WTC11 (cell line): ENCODE data around the gene FADD. TPM values are rescaled to one million over a fixed set of nuclear protein-coding genes. Genes with fewer than 3 reads are reported as not detected.

Experiments used
- ATAC-seq: fragments of 200-7000 bp; cut with Tn5 transposase; 2 replicates; pipeline ENCODE4 v1.10.0; 2021; ENCODE audit warnings: mild to moderate bottlenecking, moderate library complexity
- CTCF ChIA-PET: fragments of 300-600 bp; sonication (Branson Sonifier 250); formaldehyde crosslinking; loops from one replicate; lab custom pipeline; 2021; ENCODE audit warnings: antibody characterized with exemption; lab: Charles Lee
- POLR2A ChIA-PET: fragments of 350-600 bp; sonication (Branson Sonifier 250); formaldehyde crosslinking; loops from one replicate; lab custom pipeline; 2021; ENCODE audit warnings: antibody characterized with exemption; lab: Charles Lee
- DNase-seq: peaks from one replicate; pipeline ENCODE4 v3.0.0; 2021; ENCODE audit warnings: low spot score
- H3K27ac Mint-ChIP-seq: 2 replicates; pipeline ENCODE4 v1.8.0; 2021; ENCODE audit warnings: mixed read lengths
- H3K27me3 Mint-ChIP-seq: 2 replicates; pipeline ENCODE4 v1.8.0; 2021; ENCODE audit warnings: low read depth, mild to moderate bottlenecking, moderate library complexity, mixed read lengths
- H3K36me3 Mint-ChIP-seq: 2 replicates; pipeline ENCODE4 v1.8.0; 2021; ENCODE audit warnings: mixed read lengths
- H3K4me1 Mint-ChIP-seq: 2 replicates; pipeline ENCODE4 v1.8.0; 2022; ENCODE audit warnings: mixed read lengths
- H3K4me3 Mint-ChIP-seq: 2 replicates; pipeline ENCODE4 v1.8.0; 2021; ENCODE audit warnings: mild to moderate bottlenecking, moderate library complexity, mixed read lengths
- H3K9me3 Mint-ChIP-seq: 2 replicates; pipeline ENCODE4 v1.8.0; 2021; ENCODE audit warnings: mixed read lengths
- ATF1 ChIP-seq: sonication (generic); formaldehyde crosslinking; IDR thresholded peaks from 2 replicates; pipeline ENCODE4 v1.8.1; 2023; ENCODE audit warnings: mild to moderate bottlenecking, moderate library complexity, missing genetic modification reagents
- CREM ChIP-seq: sonication (generic); formaldehyde crosslinking; IDR thresholded peaks from 2 replicates; pipeline ENCODE4 v1.8.1; 2022; ENCODE audit warnings: mild to moderate bottlenecking, missing genetic modification reagents, moderate library complexity
- FOXP1 ChIP-seq: sonication (generic); formaldehyde crosslinking; IDR thresholded peaks from 2 replicates; pipeline ENCODE4 v1.8.0; 2022; ENCODE audit warnings: missing genetic modification reagents, mild to moderate bottlenecking, moderate library complexity, borderline replicate concordance
- GRHL2 ChIP-seq: fragments of 250-450 bp; sonication (Bioruptor Pico); IDR thresholded peaks from 2 replicates; pipeline ENCODE4 v1.8.0; 2022; ENCODE audit warnings: mild to moderate bottlenecking, moderate library complexity; ENCODE audit not compliant: insufficient replicate concordance, severe bottlenecking
- NFE2L1 ChIP-seq: sonication (generic); formaldehyde crosslinking; IDR thresholded peaks from 2 replicates; pipeline ENCODE4 v1.8.1; 2023; ENCODE audit warnings: missing genetic modification reagents
- NFYB ChIP-seq: sonication (generic); formaldehyde crosslinking; conservative IDR thresholded peaks from 2 replicates; pipeline ENCODE4 v1.8.0; 2022; ENCODE audit warnings: low read depth, missing genetic modification reagents
- NR1H2 ChIP-seq: sonication (generic); formaldehyde crosslinking; IDR thresholded peaks from 2 replicates; pipeline ENCODE4 v1.9.0; 2021; ENCODE audit warnings: mild to moderate bottlenecking, moderate library complexity, missing genetic modification reagents
- RORB ChIP-seq: fragments of 250-450 bp; sonication (Bioruptor Pico); IDR thresholded peaks from 2 replicates; pipeline ENCODE4 v1.9.0; 2021; ENCODE audit warnings: mild to moderate bottlenecking
- ZNF138 ChIP-seq: sonication (generic); formaldehyde crosslinking; conservative IDR thresholded peaks from 2 replicates; pipeline ENCODE4 v1.8.1; 2022; ENCODE audit warnings: mild to moderate bottlenecking, moderate library complexity, missing genetic modification reagents
- ZNF671 ChIP-seq: fragments of 250-450 bp; sonication (Bioruptor Pico); IDR thresholded peaks from 2 replicates; pipeline ENCODE4 v1.8.0; 2021; ENCODE audit warnings: mild to moderate bottlenecking
- total RNA-seq: library from RNA; stranded (reverse); gene quantifications from 3 replicates; pipeline ENCODE4 v1.2.3, GENCODE V29; 2021
- TF ChIP-seq, protein P1 (sequence below): sonication (generic); formaldehyde crosslinking; IDR thresholded peaks from 2 replicates; pipeline ENCODE4 v1.8.1; 2022; ENCODE audit warnings: missing genetic modification reagents, borderline replicate concordance
- TF ChIP-seq, protein P2 (sequence below): fragments of 250-450 bp; sonication (Bioruptor Pico); IDR thresholded peaks from 2 replicates; pipeline ENCODE4 v1.8.0; 2021; ENCODE audit warnings: mild to moderate bottlenecking
- TF ChIP-seq, protein P3 (sequence below): sonication (generic); formaldehyde crosslinking; IDR thresholded peaks from 2 replicates; pipeline ENCODE4 v1.8.1; 2023; ENCODE audit warnings: mild to moderate bottlenecking, missing genetic modification reagents
- TF ChIP-seq, protein P4 (sequence below): sonication (generic); formaldehyde crosslinking; IDR thresholded peaks from 2 replicates; pipeline ENCODE4 v1.8.0; 2022; ENCODE audit warnings: mild to moderate bottlenecking, missing genetic modification reagents
- TF ChIP-seq, protein P5 (sequence below): sonication (generic); formaldehyde crosslinking; IDR thresholded peaks from 2 replicates; pipeline ENCODE4 v1.8.1; 2023; ENCODE audit warnings: mild to moderate bottlenecking, moderate library complexity, missing genetic modification reagents
- TF ChIP-seq, protein P6 (sequence below): fragments of 200-600 bp; IDR thresholded peaks from 2 replicates; pipeline ENCODE4 v1.8.0; 2022; ENCODE audit warnings: antibody characterized with exemption
- TF ChIP-seq, protein P7 (sequence below): sonication (generic); formaldehyde crosslinking; IDR thresholded peaks from 2 replicates; pipeline ENCODE4 v1.8.0; 2022; ENCODE audit warnings: missing genetic modification reagents
- TF ChIP-seq, protein P8 (sequence below): sonication (generic); formaldehyde crosslinking; IDR thresholded peaks from 2 replicates; pipeline ENCODE4 v1.8.0; 2023; ENCODE audit warnings: missing genetic modification reagents, mild to moderate bottlenecking, borderline replicate concordance

Gene FADD
- total RNA-seq, 1 experiment from 2014 or later = 49.0 TPM

DNA sequence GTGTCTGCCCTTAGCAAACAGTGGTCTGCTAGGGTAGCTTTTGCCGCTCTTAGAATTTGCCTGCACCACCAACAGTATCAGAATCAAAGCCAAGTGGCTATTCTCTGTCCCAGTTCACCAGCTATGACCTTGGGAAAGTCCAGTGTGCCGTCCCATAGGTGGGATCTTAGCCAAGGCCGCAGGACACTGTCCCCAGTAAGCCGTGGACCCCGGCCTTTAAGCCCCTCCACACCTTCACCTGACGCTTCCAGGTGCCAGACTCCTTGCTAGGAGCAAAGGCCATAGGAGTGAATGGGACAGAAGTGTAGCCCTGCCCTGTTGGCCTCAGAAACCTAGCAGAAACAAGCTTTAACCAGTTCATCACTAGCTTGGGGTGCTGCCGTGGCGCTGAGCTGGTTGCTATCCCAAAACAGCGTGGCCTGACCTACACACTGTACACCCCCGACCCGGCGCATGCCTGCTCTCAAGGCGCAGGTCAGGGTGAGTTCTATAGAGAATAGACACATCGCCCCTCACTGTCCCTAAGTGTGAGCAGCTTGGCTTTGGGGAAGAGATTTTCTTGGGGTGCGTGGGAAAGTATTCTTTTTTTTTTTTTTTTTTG is 4.5 kb downstream of the FADD start:
- ChIA-PET POLR2A (interaction anchor here (0.6 to 0.7 kb wide), 2 partner anchors 22 to 265 kb away, joined by 4 to 5 read pairs; no protein-coding TSS in a partner anchor), CTCF (interaction anchor here (0.6 to 1.2 kb wide), 3 partner anchors 12 to 505 kb away, joined by 3 read pairs; no protein-coding TSS in a partner anchor)
- Mint-ChIP-seq H3K9me3 (no peaks in the 10 kb centered on the region), H3K4me3 (no peak overlapping the region), H3K27ac (peak overlapping the region; percentile 41; the same call in 1 of the 2 replicates), H3K36me3 (peaks cover 43% of the 10 kb centered on the region), H3K27me3 (no peaks in the 10 kb centered on the region), H3K4me1 (peaks cover 69% of the 10 kb centered on the region)
- no peak for TF ChIP-seq ATF1 (CRISPR knock-in tag)
- TF ChIP-seq, protein P1, sequence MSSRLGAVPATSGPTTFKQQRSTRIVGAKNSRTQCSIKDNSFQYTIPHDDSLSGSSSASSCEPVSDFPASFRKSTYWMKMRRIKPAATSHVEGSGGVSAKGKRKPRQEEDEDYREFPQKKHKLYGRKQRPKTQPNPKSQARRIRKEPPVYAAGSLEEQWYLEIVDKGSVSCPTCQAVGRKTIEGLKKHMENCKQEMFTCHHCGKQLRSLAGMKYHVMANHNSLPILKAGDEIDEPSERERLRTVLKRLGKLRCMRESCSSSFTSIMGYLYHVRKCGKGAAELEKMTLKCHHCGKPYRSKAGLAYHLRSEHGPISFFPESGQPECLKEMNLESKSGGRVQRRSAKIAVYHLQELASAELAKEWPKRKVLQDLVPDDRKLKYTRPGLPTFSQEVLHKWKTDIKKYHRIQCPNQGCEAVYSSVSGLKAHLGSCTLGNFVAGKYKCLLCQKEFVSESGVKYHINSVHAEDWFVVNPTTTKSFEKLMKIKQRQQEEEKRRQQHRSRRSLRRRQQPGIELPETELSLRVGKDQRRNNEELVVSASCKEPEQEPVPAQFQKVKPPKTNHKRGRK (CRISPR knock-in tag) = no peak
- TF ChIP-seq, protein P2, sequence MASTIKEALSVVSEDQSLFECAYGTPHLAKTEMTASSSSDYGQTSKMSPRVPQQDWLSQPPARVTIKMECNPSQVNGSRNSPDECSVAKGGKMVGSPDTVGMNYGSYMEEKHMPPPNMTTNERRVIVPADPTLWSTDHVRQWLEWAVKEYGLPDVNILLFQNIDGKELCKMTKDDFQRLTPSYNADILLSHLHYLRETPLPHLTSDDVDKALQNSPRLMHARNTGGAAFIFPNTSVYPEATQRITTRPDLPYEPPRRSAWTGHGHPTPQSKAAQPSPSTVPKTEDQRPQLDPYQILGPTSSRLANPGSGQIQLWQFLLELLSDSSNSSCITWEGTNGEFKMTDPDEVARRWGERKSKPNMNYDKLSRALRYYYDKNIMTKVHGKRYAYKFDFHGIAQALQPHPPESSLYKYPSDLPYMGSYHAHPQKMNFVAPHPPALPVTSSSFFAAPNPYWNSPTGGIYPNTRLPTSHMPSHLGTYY (CRISPR knock-in tag) = no peak
- TF ChIP-seq, protein P3, sequence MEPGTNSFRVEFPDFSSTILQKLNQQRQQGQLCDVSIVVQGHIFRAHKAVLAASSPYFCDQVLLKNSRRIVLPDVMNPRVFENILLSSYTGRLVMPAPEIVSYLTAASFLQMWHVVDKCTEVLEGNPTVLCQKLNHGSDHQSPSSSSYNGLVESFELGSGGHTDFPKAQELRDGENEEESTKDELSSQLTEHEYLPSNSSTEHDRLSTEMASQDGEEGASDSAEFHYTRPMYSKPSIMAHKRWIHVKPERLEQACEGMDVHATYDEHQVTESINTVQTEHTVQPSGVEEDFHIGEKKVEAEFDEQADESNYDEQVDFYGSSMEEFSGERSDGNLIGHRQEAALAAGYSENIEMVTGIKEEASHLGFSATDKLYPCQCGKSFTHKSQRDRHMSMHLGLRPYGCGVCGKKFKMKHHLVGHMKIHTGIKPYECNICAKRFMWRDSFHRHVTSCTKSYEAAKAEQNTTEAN (CRISPR knock-in tag) = no peak
- TF ChIP-seq FOXP1 = no peak
- TF ChIP-seq ZNF138 (CRISPR knock-in tag) = no peak
- TF ChIP-seq, protein P4, sequence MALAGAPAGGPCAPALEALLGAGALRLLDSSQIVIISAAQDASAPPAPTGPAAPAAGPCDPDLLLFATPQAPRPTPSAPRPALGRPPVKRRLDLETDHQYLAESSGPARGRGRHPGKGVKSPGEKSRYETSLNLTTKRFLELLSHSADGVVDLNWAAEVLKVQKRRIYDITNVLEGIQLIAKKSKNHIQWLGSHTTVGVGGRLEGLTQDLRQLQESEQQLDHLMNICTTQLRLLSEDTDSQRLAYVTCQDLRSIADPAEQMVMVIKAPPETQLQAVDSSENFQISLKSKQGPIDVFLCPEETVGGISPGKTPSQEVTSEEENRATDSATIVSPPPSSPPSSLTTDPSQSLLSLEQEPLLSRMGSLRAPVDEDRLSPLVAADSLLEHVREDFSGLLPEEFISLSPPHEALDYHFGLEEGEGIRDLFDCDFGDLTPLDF (CRISPR knock-in tag) = no peak
- no peak for TF ChIP-seq RORB
- TF ChIP-seq, protein P5, sequence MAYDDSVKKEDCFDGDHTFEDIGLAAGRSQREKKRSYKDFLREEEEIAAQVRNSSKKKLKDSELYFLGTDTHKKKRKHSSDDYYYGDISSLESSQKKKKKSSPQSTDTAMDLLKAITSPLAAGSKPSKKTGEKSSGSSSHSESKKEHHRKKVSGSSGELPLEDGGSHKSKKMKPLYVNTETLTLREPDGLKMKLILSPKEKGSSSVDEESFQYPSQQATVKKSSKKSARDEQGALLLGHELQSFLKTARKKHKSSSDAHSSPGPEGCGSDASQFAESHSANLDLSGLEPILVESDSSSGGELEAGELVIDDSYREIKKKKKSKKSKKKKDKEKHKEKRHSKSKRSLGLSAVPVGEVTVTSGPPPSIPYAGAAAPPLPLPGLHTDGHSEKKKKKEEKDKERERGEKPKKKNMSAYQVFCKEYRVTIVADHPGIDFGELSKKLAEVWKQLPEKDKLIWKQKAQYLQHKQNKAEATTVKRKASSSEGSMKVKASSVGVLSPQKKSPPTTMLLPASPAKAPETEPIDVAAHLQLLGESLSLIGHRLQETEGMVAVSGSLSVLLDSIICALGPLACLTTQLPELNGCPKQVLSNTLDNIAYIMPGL = no peak
- TF ChIP-seq ZNF671 (CRISPR knock-in tag) = no peak
- TF ChIP-seq, protein P6, sequence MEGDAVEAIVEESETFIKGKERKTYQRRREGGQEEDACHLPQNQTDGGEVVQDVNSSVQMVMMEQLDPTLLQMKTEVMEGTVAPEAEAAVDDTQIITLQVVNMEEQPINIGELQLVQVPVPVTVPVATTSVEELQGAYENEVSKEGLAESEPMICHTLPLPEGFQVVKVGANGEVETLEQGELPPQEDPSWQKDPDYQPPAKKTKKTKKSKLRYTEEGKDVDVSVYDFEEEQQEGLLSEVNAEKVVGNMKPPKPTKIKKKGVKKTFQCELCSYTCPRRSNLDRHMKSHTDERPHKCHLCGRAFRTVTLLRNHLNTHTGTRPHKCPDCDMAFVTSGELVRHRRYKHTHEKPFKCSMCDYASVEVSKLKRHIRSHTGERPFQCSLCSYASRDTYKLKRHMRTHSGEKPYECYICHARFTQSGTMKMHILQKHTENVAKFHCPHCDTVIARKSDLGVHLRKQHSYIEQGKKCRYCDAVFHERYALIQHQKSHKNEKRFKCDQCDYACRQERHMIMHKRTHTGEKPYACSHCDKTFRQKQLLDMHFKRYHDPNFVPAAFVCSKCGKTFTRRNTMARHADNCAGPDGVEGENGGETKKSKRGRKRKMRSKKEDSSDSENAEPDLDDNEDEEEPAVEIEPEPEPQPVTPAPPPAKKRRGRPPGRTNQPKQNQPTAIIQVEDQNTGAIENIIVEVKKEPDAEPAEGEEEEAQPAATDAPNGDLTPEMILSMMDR = no peak
- TF ChIP-seq, protein P7, sequence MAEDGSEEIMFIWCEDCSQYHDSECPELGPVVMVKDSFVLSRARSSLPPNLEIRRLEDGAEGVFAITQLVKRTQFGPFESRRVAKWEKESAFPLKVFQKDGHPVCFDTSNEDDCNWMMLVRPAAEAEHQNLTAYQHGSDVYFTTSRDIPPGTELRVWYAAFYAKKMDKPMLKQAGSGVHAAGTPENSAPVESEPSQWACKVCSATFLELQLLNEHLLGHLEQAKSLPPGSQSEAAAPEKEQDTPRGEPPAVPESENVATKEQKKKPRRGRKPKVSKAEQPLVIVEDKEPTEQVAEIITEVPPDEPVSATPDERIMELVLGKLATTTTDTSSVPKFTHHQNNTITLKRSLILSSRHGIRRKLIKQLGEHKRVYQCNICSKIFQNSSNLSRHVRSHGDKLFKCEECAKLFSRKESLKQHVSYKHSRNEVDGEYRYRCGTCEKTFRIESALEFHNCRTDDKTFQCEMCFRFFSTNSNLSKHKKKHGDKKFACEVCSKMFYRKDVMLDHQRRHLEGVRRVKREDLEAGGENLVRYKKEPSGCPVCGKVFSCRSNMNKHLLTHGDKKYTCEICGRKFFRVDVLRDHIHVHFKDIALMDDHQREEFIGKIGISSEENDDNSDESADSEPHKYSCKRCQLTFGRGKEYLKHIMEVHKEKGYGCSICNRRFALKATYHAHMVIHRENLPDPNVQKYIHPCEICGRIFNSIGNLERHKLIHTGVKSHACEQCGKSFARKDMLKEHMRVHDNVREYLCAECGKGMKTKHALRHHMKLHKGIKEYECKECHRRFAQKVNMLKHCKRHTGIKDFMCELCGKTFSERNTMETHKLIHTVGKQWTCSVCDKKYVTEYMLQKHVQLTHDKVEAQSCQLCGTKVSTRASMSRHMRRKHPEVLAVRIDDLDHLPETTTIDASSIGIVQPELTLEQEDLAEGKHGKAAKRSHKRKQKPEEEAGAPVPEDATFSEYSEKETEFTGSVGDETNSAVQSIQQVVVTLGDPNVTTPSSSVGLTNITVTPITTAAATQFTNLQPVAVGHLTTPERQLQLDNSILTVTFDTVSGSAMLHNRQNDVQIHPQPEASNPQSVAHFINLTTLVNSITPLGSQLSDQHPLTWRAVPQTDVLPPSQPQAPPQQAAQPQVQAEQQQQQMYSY (CRISPR knock-in tag) = no peak
- no peak for TF ChIP-seq NFE2L1 (CRISPR knock-in tag)
- no peak for TF ChIP-seq NFYB
- TF ChIP-seq, protein P8, sequence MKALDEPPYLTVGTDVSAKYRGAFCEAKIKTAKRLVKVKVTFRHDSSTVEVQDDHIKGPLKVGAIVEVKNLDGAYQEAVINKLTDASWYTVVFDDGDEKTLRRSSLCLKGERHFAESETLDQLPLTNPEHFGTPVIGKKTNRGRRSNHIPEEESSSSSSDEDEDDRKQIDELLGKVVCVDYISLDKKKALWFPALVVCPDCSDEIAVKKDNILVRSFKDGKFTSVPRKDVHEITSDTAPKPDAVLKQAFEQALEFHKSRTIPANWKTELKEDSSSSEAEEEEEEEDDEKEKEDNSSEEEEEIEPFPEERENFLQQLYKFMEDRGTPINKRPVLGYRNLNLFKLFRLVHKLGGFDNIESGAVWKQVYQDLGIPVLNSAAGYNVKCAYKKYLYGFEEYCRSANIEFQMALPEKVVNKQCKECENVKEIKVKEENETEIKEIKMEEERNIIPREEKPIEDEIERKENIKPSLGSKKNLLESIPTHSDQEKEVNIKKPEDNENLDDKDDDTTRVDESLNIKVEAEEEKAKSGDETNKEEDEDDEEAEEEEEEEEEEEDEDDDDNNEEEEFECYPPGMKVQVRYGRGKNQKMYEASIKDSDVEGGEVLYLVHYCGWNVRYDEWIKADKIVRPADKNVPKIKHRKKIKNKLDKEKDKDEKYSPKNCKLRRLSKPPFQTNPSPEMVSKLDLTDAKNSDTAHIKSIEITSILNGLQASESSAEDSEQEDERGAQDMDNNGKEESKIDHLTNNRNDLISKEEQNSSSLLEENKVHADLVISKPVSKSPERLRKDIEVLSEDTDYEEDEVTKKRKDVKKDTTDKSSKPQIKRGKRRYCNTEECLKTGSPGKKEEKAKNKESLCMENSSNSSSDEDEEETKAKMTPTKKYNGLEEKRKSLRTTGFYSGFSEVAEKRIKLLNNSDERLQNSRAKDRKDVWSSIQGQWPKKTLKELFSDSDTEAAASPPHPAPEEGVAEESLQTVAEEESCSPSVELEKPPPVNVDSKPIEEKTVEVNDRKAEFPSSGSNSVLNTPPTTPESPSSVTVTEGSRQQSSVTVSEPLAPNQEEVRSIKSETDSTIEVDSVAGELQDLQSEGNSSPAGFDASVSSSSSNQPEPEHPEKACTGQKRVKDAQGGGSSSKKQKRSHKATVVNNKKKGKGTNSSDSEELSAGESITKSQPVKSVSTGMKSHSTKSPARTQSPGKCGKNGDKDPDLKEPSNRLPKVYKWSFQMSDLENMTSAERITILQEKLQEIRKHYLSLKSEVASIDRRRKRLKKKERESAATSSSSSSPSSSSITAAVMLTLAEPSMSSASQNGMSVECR (CRISPR knock-in tag) = no peak
- no peak for TF ChIP-seq GRHL2 (CRISPR knock-in tag)
- TF ChIP-seq NR1H2 = no peak
- no peak for TF ChIP-seq CREM (CRISPR knock-in tag)
- DNase-seq (no peak), ATAC-seq (no peak)
